DMS 273 treated with DMSO at 0.1 percent for 48 hours (cell line): ENCODE data around the gene POLR1C.
"Not testable (repeated sequence)": the region's sequence is repeated elsewhere in the genome, so short reads cannot be mapped to it uniquely, and the experiment has no call there.

Experiments used
- DNase-seq: peaks from one replicate; lab custom pipeline; 2025; lab: John Stamatoyannopoulos, UW

The POLR1C gene

GRCh38 chr6:43509984-43510826 lies 6.7 kb upstream of the POLR1C start, which contains the start of gene LRRC73:
LRRC73 (minus strand) TSS chr6:43510346; CDS start chr6:43509785, 561 bp downstream.
- DNase-seq = peak; percentile 41

- no peak for DNase-seq
Measured at GRCh38 chr6:43510827-43511163, 6.1 kb upstream of the POLR1C start.

- no peak for DNase-seq
Measured at GRCh38 chr6:43511824-43512415, 5.0 kb upstream of the POLR1C start.

- DNase-seq = no peak
Measured at GRCh38 chr6:43515808-43516207, 1.1 kb upstream of the POLR1C start.

- no peak for DNase-seq
Measured at GRCh38 chr6:43516367-43516696, 557 bp upstream of the POLR1C start.

DNA sequence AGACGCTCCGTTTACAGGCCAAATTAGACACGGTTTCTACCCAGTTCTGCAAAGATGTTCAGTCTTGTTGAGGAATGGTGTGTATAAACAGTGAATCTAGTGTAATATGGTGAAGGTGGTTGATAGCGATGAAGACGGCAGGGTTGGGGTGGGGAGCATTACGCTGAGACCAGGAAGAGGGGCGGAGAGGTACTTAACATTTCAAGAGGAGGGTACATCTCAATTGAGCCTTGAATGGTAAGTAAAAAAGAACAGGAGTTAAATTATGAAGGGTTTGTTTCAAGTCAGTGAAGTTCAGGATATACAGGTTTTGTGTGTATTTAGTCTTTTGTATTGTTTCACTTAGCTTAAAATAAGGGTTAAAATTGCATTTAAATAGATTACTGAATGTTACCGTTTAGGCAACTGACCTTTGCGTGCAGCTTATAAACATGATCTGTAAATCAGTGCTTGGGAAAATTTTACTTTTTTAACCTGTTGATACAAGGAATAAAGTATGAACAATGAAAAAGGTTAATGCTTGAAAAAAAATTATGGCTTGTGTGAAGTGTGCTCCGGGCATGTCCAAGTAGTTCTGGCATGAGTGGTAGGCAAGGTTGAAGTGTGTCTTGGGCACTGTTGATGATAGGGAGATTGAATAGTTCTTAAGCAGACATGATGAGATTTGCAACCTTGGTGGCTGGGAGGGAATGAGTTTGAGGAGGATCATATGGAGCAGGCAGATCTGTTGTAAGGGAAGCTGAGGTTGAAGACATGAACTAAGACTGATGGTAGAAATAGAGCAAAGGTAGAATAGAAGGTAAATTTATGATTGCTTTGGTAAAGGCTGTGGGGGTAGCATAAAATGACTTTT lies 842 bp downstream of the POLR1C start:
- no peak for DNase-seq

- DNase-seq = no peak
Measured at GRCh38 chr6:43520097-43520496, 3.2 kb downstream of the POLR1C start.

DNA sequence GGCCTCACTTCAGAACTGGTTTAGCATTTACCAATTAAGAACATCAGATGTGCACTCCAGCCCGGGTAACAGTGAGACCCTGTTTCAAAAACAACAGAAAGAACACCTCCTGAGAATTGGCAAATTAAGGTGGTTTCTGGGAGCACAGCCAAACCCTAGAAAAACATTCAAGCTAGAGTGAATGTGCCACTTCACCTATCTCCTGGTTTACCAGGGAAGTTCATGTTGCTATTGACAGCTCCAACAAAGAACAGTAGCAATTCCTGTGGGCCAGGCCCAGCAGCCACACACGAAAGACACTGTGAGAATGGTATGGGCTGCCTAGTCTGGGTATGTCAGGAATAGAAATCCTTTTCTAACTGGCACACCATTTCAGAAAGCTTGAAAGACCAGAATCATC lies 4.9 kb downstream of the POLR1C start:
- no peak for DNase-seq

DNA sequence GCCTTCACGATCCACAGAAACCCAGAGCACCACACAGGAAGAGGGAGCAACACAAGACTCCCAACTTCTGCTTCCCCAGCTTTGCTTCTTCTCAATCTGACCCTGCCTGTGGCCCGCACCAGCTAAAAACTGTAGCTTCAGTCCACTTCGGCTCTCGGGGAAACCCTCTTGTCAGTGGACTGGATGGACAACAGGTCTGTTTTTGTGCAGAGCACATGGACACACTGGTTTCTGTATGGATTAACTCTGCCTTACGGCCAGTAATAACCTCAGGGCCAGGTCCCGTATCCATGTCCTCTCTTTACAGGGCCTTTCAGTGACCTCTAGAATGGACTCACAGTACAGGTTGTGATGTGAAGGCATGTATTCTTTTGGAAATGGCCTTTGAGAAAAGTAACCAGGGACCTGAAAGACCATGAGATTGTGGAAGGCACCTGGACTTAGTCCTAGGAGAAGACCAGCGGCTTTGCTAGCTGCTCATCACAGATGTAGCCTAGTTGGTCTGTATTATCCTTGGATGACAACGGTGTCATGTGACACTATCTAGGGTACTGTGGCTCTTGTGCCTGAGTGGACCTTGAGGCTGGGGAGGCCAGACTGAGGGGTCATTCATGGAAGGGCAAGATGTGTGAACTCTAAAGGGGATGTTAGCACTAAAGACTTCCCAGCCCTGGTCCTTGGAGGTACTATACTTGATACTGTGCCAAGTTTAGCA lies 5.8 kb downstream of the POLR1C start:
- no peak for DNase-seq

DNA sequence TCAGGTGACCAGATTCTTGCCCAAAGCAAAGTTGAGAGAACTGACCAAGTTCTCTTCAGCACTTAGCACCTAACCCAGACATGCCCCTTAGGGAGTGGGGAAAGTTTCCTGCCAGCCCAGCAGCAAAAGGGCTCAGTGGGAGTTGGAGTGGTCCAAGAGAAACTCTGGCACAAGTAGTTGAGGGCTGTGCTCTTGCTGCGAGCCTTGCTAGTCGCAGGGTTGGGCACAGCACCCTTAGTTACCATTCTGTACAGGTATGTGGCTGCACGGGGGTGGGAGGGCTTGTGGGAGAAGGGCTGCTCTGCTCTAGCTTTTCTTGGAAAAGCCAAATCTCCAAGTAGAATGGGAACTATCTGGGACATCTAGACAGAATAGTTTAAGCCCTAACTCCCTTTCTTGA lies 6.4 kb downstream of the POLR1C start:
- no peak for DNase-seq

DNA sequence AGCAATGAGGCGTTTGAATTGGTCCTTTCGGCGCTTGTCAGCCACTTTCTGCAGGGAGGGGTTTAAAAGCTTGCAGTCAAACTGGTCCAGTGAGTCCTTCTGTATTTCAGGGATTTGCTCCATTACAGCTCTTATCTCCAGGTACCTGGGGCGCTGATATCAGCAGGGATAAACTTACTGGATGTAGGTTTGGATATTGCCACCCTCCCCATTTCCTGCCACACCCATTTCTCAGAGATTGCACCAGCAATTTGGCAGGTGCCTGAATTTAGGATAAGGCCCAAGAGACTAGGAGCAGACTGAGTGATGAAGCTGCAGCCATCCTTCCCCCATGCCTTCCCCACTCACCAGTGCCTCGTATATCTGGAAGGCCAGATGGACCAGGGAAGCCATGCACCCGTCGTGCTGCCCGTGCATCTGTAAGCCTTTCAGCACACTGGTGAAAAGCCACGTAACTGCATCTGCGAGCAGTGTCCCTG lies 7.6 kb downstream of the POLR1C start:
- DNase-seq = no peak

GRCh38 chr6:43532201-43532600 lies 15.3 kb downstream of the POLR1C start:
- no peak for DNase-seq

GRCh38 chr6:43538986-43539385 lies 22.1 kb downstream of the POLR1C start:
- not testable (repeated sequence) for DNase-seq

DNA sequence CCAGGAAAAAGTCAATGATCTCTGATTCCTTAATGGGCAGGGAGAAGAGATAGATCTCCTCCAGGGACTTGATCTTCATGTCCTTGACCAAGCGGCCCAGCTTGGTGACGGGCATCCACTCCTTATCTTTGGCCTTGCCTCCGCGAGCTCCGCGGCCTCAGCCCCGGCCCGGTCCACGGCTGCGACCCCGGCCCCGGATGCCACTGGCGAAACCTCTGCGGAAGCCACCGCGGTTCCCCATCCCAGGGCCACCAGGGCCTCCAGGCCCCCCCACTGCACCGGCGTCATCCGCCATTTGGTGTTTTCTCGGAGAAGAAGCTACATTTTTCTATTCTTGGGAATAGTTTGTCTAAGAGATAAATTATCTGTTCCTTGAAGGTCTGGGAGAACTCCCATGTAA lies 22.5 kb downstream of the POLR1C start:
- not testable (repeated sequence) for DNase-seq

DNA sequence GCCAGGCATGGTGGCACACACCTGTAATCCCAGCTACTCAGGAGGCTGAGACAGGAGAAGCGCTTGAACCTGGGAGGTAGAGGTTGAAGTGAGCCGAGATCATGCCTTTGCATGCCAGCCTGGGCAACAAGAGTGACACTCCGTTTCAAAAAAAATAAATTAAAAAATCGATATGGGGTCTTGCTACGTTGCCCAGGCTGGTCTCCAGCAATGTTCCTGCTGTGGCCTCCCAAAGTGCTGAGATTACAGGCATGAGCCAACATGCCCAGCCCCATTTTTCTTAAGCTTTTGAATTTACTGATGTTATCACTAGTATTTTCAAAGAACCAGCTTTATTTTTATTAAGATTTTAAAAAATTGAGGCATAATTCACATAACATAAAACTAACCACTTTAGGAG lies 23.6 kb downstream of the POLR1C start:
- DNase-seq = no peak

GRCh38 chr6:43541774-43542471 lies 25.0 kb downstream of the POLR1C start:
- no peak for DNase-seq

DNA sequence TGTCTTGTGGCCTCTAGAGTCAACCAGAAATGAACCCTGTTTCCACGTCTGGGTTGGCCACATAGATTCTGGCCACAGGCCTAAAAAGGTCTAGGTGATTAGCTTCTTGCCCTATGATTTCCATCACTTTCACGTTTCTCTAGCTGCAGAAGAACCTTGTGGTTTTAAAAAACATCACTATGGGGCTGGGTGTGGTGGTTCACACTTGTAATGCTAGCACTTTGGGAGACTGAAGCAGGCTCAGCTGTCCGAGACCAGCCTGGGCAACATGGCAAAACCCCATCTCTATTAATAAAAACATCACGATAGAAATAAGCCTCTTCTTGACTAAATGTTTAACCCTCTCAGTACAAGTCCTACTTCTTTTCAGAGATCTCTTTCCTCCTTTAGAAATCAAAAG lies 27.6 kb downstream of the POLR1C start:
- no peak for DNase-seq

DNA sequence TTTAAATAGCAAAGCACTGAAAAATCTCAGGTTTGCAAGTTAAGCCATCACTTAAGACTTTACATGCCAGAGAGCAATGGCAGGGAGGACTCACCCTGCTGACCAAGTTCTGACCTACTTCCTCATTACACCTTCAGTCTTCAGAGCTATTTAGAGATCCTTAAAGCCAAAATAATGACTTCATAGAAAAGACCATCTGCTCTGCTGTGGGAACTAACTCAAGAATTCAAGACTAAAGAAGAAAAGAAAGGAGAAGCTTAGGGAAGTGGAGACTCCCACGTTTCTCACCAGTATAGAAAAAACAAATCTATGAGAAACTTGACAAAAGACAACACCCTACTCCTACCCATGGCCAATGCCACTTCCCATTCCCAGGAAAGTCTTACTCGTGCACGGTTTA lies 30.3 kb downstream of the POLR1C start:
- DNase-seq = no peak

DNA sequence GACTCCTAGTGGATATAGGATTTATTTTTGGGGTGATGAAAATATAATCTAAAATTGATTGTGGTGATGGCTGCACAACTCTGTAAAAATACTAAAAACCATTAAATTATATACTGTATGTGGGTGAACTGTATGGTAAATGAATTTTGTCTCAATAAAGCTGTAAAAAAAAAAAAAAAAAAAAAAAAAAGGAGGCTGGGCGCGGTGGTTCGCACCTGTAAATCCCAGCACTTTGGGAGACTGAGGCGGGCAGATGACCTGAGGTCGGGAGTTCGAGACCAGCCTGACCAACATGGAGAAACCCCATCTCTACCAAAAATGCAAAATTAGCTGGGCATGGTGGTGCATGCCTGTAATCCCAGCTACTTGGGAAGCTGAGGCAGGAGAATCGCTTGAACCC lies 40.7 kb downstream of the POLR1C start:
- not testable (repeated sequence) for DNase-seq

DNA sequence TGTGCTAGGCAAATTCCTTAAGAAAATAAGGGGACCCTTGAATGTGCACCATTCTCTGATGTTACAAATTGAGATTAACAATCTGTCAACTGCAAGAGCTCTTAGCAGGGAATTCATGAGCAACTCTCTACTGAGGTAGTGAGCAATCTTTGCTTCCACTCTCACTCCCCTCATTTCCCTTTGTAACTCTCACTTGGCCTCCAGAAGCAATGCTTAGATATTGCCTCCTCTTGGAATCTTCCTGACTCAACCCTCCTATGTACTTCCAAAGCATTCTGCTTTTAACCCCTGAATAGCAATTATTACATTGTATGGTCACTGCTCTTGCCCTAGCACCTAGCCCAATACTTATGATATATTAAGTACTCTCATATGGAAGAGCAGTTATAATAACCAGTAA lies 42.4 kb downstream of the POLR1C start:
- no peak for DNase-seq

DNA sequence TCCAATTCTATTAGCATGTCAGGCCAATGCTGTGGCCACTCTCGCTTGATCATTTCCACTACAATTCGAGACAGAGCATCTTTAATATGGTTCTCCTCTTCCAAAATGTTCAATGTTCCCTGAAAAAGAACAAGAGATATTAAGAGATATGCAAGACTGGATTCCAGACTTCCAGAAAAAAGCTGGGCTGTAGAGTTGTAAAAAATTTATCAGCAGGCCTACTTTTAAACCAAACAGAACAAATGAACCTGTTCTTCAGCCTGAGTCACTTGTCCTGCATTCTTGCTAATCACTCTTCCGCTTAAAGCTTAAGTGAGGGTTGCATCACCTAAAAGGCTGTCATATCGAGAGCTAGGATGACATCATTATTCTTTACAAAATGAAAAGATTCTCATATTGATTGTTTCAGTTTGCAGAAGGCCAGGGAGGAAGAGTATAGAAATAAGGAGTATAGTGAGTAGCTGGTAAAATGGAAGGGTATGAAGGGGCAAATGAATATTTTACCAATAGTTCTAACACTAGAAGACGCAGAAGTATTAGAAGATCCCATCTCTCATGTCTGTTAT lies 54.1 kb downstream of the POLR1C start:
- no peak for DNase-seq
